CD4-positive, alpha-beta T cell treated with Interleukin-17A for 1 hour (primary cell): ENCODE data around the gene DSP.
A peak's percentile ranks its signal among the peaks of the same experiment; 100 is the strongest.

ENCODE experiments used
- DNase-seq: peaks from one replicate; pipeline ENCODE4 v3.0.0-alpha.2; 2020

DSP gene

DNA sequence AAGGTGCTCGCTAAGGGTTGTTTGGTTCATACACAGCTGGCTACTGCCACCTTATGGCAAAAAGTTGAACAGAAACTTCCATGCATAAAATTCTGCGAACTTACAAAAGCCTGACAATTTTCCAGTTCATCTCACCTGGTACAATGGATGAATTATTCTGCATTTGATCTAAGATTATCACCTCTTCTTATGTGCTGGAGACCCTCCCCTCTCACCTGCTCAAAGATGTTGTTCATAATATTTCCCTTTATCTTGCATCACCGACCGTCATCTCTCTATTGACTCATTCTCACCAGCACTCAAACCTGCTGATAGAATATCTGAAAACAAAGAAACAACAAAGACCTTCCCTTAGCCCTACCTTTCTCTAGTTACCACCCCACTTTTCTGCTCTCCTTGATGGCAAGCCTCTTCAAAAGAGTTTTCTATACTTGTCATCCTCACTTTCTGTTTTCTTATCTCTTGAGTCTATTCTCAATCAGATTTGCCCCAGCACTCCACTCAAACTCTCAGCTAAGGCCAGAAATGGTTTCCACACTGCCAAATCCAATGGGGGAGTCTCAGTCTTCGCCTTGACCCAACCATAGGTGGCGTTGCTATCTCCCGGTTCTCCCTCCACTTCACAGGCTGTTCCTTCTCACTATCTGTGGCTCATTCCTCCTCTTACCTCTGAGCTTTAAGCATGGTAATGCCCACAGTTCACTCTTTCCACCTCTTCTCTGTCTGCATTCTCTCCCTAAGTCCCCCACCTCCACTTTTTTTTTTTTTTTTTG lies 74.3 kb downstream of the DSP start:
- peak; percentile 60 for DNase-seq

DNA sequence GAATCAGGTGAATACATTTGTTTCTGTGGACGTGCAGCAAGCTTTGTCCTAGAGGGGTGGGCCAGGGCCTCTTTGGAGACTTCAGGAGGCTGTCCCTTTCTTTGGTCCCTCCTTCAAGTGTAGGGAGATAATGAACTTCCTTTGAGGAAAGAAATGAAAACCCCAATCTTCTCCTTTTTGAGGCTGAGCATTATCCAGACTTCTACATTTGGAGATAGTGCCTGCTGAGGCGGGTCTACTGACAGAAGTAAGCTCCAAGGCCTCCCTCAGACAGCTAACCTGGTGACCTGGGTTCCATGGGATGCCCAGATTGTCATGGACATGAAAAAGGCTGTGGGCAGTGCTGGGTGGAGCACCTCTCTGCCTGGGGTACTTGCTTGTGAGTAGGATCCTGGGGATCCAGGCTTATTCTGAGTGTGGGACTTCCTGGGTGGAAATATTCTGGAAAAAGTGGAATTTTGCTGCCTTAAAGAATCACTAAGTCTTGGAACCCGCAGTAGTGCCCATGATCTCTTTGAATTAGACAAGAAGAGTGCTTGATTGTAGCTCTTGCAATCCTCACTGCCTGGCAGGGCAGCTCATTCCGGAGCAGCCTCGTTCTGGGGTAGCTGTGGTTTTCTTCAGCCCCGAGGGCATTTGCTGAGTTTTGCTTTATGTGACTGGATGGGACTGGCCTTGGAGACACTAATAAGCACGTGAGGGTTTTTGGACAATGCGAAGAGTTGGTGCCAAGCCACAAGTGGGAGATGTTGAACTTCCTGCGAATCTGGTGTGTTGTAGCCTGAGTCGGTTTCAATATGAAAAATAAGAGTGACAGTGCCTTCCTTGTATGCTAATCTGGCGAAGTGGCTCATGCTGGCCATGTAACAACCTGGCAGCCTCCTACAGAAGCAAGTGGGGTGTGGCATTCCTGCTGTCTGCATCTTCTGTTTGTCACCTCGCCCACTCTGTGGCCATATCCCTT lies 76.6 kb downstream of the DSP start:
- no peak for DNase-seq

DNA sequence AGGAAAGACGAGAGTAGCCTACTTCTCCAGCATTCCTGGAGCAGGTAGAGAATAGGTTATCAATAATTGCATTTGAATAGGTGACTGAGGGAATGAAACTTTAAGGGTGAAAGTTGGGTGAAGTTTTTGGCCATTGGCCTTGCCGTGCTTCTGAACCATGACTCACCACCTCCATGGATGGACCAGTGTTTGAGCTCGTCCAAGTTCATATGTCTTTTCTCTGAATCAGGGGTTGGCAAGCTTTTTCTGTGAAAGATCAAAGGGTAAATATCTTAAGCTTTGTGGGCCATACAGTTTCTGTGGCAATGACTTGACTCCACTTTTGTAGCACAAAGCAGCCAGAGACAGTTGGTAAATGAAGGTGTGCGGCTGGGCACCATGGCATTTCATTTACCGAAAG lies 80.3 kb downstream of the DSP start:
- no peak for DNase-seq

DNA sequence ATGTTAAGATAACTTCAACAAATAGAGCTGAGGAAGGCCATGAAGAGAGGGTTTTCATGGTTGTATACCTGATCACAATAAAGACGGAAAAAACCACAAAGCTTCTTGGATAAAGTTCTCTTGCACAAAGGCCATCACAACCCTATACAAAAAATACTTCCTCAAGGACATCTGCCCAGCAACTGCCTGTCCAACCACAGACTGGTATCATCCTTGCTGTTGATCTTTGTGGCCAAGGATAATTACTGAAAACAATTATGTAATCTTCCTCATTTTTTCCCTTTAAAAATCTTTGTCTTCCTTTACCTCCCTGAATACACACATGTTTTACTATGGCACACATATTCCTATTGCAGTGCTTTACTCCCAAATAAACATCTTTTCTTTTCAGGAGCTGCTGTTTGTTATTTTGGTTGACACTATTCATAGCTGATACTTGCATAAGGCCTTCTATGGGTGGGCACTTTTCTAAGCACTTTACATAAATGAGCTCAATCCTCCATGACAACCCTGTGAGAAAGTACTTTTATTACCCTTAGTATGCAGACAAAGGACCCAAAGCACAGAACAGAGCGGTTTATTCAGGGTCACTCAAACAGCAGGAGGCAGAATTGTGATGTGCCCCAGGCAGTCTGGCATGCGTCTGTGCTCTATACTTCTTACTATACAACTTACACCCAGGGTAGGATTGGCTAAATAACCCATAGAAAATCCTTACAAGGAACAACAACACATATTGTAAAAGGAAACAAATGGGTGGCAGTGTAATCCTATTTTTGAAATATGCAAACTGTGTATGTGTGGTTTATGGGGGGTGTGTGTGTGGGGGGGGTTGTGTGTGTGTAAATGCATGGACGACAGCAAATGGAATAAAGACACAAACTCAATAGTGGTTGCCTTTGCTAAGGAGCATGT lies 83.6 kb downstream of the DSP start:
- no peak for DNase-seq

DNA sequence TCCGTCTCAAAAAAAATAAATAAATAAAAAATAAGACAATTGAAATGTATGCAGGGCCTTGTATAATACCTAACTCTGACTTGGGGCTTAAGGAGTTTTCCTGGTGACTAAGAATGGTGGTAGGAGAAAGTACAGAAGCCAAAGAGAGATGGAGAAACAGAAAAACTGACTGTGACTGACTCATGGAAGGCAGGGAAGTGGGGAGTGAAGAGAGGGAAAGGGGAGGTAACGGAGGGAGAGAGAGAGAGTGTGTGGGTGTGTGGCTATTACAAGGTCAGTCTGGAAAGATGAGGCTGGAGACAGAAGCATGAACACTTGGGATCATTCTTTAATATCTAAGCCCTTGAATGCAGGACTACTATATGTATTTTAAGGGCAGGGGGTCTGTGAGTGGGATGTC lies 87.0 kb downstream of the DSP start:
- no peak for DNase-seq

DNA sequence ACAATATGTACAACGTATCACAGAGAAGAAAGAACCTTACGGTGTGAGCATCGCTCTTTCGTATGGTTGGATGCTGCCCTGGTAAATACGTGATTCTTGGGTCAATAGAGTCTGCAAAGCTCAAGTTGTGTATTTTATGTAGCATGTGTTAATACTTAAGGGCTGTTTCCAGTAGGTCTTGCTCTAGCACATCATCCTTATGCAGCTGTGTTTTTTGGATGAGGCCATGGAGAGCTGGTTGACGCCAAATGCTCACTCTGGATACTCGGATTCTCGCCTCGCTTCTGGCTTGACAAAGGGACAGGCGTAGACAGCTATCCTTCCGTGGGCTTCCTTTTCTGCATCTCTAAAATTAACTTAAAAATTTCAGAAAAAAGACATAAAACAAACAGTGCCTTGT lies 87.4 kb downstream of the DSP start:
- no peak for DNase-seq

DNA sequence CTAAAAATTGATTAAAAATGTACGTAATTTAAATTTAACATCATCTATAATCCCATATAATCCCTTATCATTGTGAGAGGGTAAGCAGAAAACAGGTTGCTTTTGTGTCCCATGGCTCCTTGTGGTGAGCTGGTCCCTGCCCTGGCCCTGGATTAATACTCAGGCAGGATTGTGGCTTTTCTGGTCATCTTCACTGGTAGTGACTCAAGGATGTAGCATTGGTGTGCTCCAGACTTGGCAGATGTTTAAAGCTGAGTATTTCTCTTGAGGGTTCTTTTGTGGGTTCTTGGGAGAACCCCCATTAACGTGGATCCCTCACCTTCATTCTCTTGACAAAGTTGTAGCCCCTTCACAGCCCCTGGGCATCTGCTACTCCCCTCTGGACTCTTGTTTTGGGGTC lies 87.8 kb downstream of the DSP start:
- DNase-seq, result no peak

DNA sequence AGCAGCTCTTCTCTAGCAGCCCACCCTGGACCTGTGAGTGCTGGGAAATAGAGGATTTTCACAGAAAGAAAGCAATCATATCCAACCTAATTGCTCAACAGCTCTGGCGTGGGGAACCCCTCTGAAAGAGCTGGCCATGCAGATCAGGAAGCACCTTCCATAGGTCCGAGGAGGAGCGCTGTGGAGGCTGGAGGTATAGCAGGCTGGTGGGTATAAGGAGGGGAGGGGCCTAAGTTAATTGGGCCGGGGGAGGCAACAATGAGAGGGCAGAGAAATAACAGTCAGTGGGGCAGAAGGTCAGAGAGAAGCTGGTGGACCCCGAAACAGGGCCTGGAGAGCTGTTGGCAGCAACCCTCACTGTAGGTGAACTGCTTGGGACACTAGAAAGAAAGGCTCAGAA lies 89.3 kb downstream of the DSP start:
- no peak for DNase-seq

DNA sequence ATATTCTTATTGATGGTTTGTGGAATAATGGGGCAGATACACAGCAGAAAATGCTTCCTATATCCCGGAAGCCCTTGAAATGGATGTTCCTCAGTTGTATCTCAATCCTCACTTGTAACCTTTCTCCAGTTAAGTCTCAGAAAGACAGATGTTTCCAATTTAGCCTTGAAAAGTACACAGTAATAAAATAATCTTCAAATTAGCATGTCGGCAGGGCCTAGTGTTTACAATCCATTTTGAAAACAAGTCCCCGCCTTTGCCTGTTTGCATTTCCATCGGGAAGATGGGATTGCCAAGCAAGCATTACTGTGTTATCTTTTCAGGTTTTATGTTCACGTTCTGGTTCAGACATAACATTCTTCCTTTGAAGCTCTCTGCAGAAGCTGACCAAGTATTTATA lies 90.0 kb downstream of the DSP start:
- DNase-seq, result no peak

DNA sequence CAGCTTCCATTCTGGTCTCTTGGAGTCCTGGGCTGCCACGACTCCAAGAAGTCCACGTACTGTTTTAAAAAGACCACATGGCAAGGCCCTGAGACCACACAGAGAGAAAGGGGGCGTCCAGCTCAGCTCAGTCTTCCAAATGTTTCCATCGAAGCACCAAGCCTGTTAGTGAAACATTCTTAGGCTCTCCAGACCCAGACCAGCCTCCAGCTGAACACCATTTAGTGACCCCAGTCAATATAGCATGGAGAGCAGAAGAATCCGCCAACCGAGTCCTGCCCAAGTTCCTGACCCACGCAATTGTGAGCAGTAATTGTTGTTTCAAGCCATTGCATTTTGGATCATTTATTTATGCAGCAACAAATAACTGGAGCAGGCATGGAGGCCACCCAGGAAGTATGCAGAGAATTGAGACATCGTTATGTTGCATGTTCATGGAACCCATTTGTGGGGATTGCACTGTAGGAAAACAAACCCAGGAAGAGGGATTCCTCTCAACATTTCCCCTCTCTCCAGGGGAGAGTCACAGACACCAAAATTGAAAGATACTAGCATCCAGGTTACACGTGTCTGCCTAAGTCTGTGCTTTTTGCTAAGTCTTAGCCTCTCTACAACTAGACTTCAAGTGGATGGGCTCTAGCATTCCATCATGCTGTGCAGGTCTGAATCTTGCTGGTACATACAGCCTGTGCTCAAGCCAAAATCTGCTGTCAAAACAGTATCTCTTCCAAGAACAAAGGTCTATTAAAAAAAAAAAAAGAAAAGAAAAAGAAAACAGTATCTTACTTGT lies 91.2 kb downstream of the DSP start:
- DNase-seq, result no peak

DNA sequence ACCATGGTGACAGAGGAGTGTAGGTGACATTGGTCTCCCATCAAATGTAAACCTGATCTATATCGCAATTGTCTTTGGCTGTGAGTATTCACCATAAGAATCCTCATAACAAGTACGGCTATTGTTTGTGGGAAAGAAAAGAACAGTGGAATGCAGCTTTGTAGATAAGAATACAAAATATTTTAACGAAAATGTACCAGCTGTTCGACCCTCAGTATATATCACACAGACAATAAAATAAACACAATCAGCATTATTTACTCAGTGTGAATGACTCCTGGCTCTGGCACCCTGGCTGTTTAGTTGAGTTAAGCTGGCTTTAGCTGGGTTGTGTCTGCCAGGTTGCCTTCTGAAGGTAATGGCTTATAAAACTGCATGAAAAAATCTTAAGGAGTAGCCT lies 91.9 kb downstream of the DSP start:
- no peak for DNase-seq

DNA sequence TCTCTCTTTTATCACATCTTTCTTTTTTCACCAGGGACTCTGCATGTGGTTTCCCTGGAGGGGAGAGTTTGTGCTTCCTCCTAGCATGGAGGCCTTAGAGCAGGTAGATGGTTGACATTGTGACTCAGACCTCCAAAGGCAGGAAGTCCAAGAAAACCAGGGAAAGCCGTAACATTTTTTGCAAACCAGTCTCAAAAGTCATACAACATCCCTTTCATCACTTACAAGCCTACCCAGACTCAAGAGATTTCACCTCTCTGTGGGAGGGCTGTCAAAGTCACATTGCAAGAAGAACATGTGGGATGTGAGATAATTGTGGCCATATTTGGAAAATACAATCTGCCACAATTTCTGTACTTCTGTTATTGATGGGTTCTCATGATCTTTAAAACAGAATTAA lies 94.7 kb downstream of the DSP start:
- no peak for DNase-seq
